Measurements from ENCODE around the gene LY6G6C. TPM values are rescaled to one million over a fixed set of nuclear protein-coding genes. Genes with fewer than 3 reads are reported as not detected.

The LY6G6C gene
- total and polyA plus RNA-seq, 5 experiments from 2014 or later = not detected

GRCh38 chr6:31692886-31693285, 28.7 kb downstream of the LY6G6C start:
- peak overlapping the region in 1 of 10 donors; percentile 17 for H3K27ac Mint-ChIP-seq
- ATAC-seq (no peak), DNase-seq (no peak)
- no peak overlapping the region for H3K4me3 Mint-ChIP-seq
- peaks cover 0 to 86% (median under 1%) of the 10 kb centered on the region in 3 donors for H3K36me3 Mint-ChIP-seq
- no peaks in the 10 kb centered on the region for H3K9me3 Mint-ChIP-seq
- no peaks in the 10 kb centered on the region for H3K27me3 Mint-ChIP-seq
- POLR2A ChIA-PET = interaction anchor here (0.5 to 0.9 kb wide), 3 partner anchors 11 to 991 kb away, joined by 3 to 7 read pairs (median 4); partner anchors contain the start of gene ABHD16A
- peaks cover 7 to 14% (median 10%) of the 10 kb centered on the region in 4 donors for H3K4me1 Mint-ChIP-seq

- H3K36me3 Mint-ChIP-seq = peaks cover 0 to 86% (median 4%) of the 10 kb centered on the region in 3 donors
- no peak overlapping the region for H3K4me3 Mint-ChIP-seq
- DNase-seq (no peak), ATAC-seq (no peak)
- POLR2A ChIA-PET = interaction anchor here (0.5 to 1.0 kb wide), 4 partner anchors 8 to 991 kb away, joined by 3 to 7 read pairs (median 4); partner anchors contain the start of gene ABHD16A
- H3K27ac Mint-ChIP-seq = peak overlapping the region in 1 of 10 donors; percentile 21
- H3K9me3 Mint-ChIP-seq = no peaks in the 10 kb centered on the region
- H3K4me1 Mint-ChIP-seq = peaks cover 2 to 8% (median 6%) of the 10 kb centered on the region in 4 donors
- no peaks in the 10 kb centered on the region for H3K27me3 Mint-ChIP-seq
These were observed 29.2 kb downstream of the LY6G6C start for GRCh38 chr6:31692353-31692752.

GRCh38 chr6:31691564-31692108, 29.9 kb downstream of the LY6G6C start:
- H3K4me3 Mint-ChIP-seq = no peak overlapping the region
- DNase-seq (no peak), ATAC-seq (no peak)
- POLR2A ChIA-PET = interaction anchor here (1.0 kb wide), 1 partner anchor 9 kb away, joined by 3 read pairs; no protein-coding TSS in a partner anchor
- no peaks in the 10 kb centered on the region for H3K9me3 Mint-ChIP-seq
- H3K4me1 Mint-ChIP-seq = peaks cover 0 to 6% (median 4%) of the 10 kb centered on the region in 4 donors
- peak overlapping the region in 2 of 10 donors; percentile 53 to 77 for H3K27ac Mint-ChIP-seq
- H3K27me3 Mint-ChIP-seq = no peaks in the 10 kb centered on the region
- peaks cover 0 to 85% (median 4%) of the 10 kb centered on the region in 3 donors for H3K36me3 Mint-ChIP-seq

- DNase-seq = no peak
- POLR2A ChIA-PET = interaction anchor here (0.5 kb wide), 1 partner anchor 219 kb away, joined by 3 read pairs; no protein-coding TSS in a partner anchor
- Mint-ChIP-seq H3K4me1 (peaks cover 0 to 8% (median 5%) of the 10 kb centered on the region in 4 donors), H3K27ac (peak overlapping the region in 3 of 10 donors; percentile 53 to 84 (median 77)), H3K4me3 (no peak overlapping the region), H3K27me3 (no peaks in the 10 kb centered on the region), H3K9me3 (no peaks in the 10 kb centered on the region), H3K36me3 (peaks cover 0 to 85% (median 4%) of the 10 kb centered on the region in 3 donors)
- no peak for ATAC-seq
These were observed 30.5 kb downstream of the LY6G6C start for GRCh38 chr6:31691078-31691463.

- Mint-ChIP-seq H3K27me3 (no peaks in the 10 kb centered on the region), H3K27ac (peak overlapping the region in 6 of 10 donors; percentile 24 to 84 (median 56)), H3K4me1 (peaks cover 0 to 8% (median 4%) of the 10 kb centered on the region in 4 donors), H3K4me3 (no peak overlapping the region), H3K9me3 (no peaks in the 10 kb centered on the region), H3K36me3 (peaks cover 0 to 85% (median 6%) of the 10 kb centered on the region in 3 donors)
- DNase-seq (no peak), ATAC-seq (no peak)
- POLR2A ChIA-PET = interaction anchor here (0.5 kb wide), 1 partner anchor 219 kb away, joined by 3 read pairs; no protein-coding TSS in a partner anchor
These were observed 31.1 kb downstream of the LY6G6C start for GRCh38 chr6:31690231-31691077.

- no peaks in the 10 kb centered on the region for H3K9me3 Mint-ChIP-seq
- POLR2A ChIA-PET = no interaction called here
- peaks cover 0 to 8% (median 3%) of the 10 kb centered on the region in 4 donors for H3K4me1 Mint-ChIP-seq
- DNase-seq = no peak
- peak overlapping the region in 5 of 10 donors; percentile 28 to 77 (median 63) for H3K27ac Mint-ChIP-seq
- H3K36me3 Mint-ChIP-seq = peaks cover 0 to 76% (median 6%) of the 10 kb centered on the region in 3 donors
- ATAC-seq = peak in 1 of 2 donors; percentile 20
- H3K27me3 Mint-ChIP-seq = no peaks in the 10 kb centered on the region
- no peak overlapping the region for H3K4me3 Mint-ChIP-seq
These were observed 32.1 kb downstream of the LY6G6C start for GRCh38 chr6:31689249-31690110.

- Mint-ChIP-seq H3K4me1 (peaks cover 0 to 9% (median 4%) of the 10 kb centered on the region in 4 donors), H3K36me3 (peaks cover 0 to 64% (median 6%) of the 10 kb centered on the region in 3 donors), H3K4me3 (no peak overlapping the region), H3K27ac (peak overlapping the region in 2 of 10 donors; percentile 15 to 45), H3K9me3 (no peaks in the 10 kb centered on the region), H3K27me3 (no peaks in the 10 kb centered on the region)
- ATAC-seq (no peak), DNase-seq (no peak)
- POLR2A ChIA-PET = no interaction called here
These were observed 33.5 kb downstream of the LY6G6C start for GRCh38 chr6:31687860-31688693.

- Mint-ChIP-seq H3K4me3 (no peak overlapping the region), H3K4me1 (peaks cover 0 to 10% (median 4%) of the 10 kb centered on the region in 4 donors), H3K27me3 (no peaks in the 10 kb centered on the region), H3K36me3 (peaks cover 0 to 58% (median 6%) of the 10 kb centered on the region in 3 donors), H3K27ac (peak overlapping the region in 2 of 10 donors; percentile 41 to 50), H3K9me3 (no peaks in the 10 kb centered on the region)
- no peak for DNase-seq
- POLR2A ChIA-PET = no interaction called here
- no peak for ATAC-seq
These were observed 34.2 kb downstream of the LY6G6C start for GRCh38 chr6:31687321-31687720.

- DNase-seq (no peak), ATAC-seq (no peak)
- POLR2A ChIA-PET = no interaction called here
- no peaks in the 10 kb centered on the region for H3K9me3 Mint-ChIP-seq
- no peak overlapping the region for H3K4me3 Mint-ChIP-seq
- H3K36me3 Mint-ChIP-seq = peaks cover 0 to 56% (median 6%) of the 10 kb centered on the region in 3 donors
- H3K4me1 Mint-ChIP-seq = peaks cover 3 to 18% (median 8%) of the 10 kb centered on the region in 4 donors
- H3K27ac Mint-ChIP-seq = peak overlapping the region in 6 of 10 donors; percentile 1 to 66 (median 40)
- no peaks in the 10 kb centered on the region for H3K27me3 Mint-ChIP-seq
These were observed 35.1 kb downstream of the LY6G6C start for GRCh38 chr6:31686483-31686882.

- H3K9me3 Mint-ChIP-seq = no peaks in the 10 kb centered on the region
- peak overlapping the region in 2 of 10 donors; percentile 22 to 29 for H3K4me3 Mint-ChIP-seq
These were observed 38.0 kb downstream of the LY6G6C start for GRCh38 chr6:31683591-31683990.

GRCh38 chr6:31681135-31681671, 40.3 kb downstream of the LY6G6C start:
- peak; percentile 80 for ATAC-seq

More at GRCh38 chr6:31683591-31683990, 38.0 kb downstream of the LY6G6C start:
- POLR2A ChIA-PET = interaction anchor here (0.6 kb wide), 2 partner anchors 10 to 36 kb away, joined by 3 to 4 read pairs; no protein-coding TSS in a partner anchor
- Mint-ChIP-seq H3K27me3 (no peaks in the 10 kb centered on the region), H3K36me3 (peaks cover 0 to 29% (median 6%) of the 10 kb centered on the region in 3 donors), H3K4me1 (peaks cover 19 to 26% (median 21%) of the 10 kb centered on the region in 4 donors), H3K27ac (peak overlapping the region in 1 of 10 donors; percentile 79)
- DNase-seq (no peak), ATAC-seq (no peak)

More at GRCh38 chr6:31681135-31681671, 40.3 kb downstream of the LY6G6C start:
- POLR2A ChIA-PET = interaction anchor here (0.6 to 1.9 kb wide), 11 partner anchors 10 to 157 kb away, joined by 3 to 9 read pairs (median 3); partner anchors contain the start of genes ABHD16A, BAG6, GPANK1 and HSPA1B
- H3K4me1 Mint-ChIP-seq = peaks cover 19 to 31% (median 21%) of the 10 kb centered on the region in 4 donors
- no peaks in the 10 kb centered on the region for H3K9me3 Mint-ChIP-seq
- peak overlapping the region; percentile 69 to 93 (median 91) for H3K4me3 Mint-ChIP-seq
- H3K27me3 Mint-ChIP-seq = no peaks in the 10 kb centered on the region
- H3K36me3 Mint-ChIP-seq = peaks cover 0 to 12% (median 2%) of the 10 kb centered on the region in 3 donors
- peak overlapping the region; percentile 29 to 93 (median 84) for H3K27ac Mint-ChIP-seq
- DNase-seq = peak in 7 of 10 donors; percentile 18 to 42 (median 36)

Data from naive thymus-derived CD8-positive, alpha-beta T cell (primary cell).